Smooth muscle cell (in vitro differentiated cells): ENCODE data around the gene RPL5. TPM values are rescaled to one million over a fixed set of nuclear protein-coding genes. Genes with fewer than 3 reads are reported as not detected.

Experiments
- DNase-seq: peaks from one replicate; lab custom pipeline; 2025; ENCODE audit not compliant: unreplicated experiment; lab: John Stamatoyannopoulos, UW
- H2AFZ ChIP-seq: fragments of 200-600 bp; sonication (generic); 2 replicates; pipeline ENCODE4 v1.6.0; 2016; ENCODE audit warnings: antibody characterized with exemption, low read depth, mild to moderate bottlenecking
- H3F3A ChIP-seq: fragments of 200-600 bp; sonication (generic); 2 replicates; pipeline ENCODE4 v1.6.0; 2017; ENCODE audit warnings: antibody characterized with exemption, low read depth
- H3K27ac ChIP-seq: fragments of 200-600 bp; sonication (generic); 2 replicates; pipeline ENCODE4 v1.5.1; 2016; ENCODE audit warnings: low read depth, mild to moderate bottlenecking
- H3K27me3 ChIP-seq: fragments of 200-600 bp; sonication (generic); 2 replicates; pipeline ENCODE4 v1.6.1; 2016; ENCODE audit warnings: low read depth, mild to moderate bottlenecking
- H3K36me3 ChIP-seq: fragments of 200-600 bp; sonication (generic); 2 replicates; pipeline ENCODE4 v1.5.1; 2016; ENCODE audit warnings: low read depth
- H3K4me1 ChIP-seq: fragments of 200-600 bp; sonication (generic); 2 replicates; pipeline ENCODE4 v1.5.1; 2016; ENCODE audit warnings: low read depth
- H3K4me2 ChIP-seq: fragments of 200-600 bp; sonication (generic); 2 replicates; pipeline ENCODE4 v1.6.0; 2016; ENCODE audit warnings: mild to moderate bottlenecking
- H3K4me3 ChIP-seq: fragments of 200-600 bp; sonication (generic); 2 replicates; pipeline ENCODE4 v1.5.1; 2016; ENCODE audit warnings: mild to moderate bottlenecking
- H3K79me2 ChIP-seq: fragments of 200-600 bp; sonication (generic); 2 replicates; pipeline ENCODE4 v1.6.0; 2016; ENCODE audit warnings: low read depth, mild to moderate bottlenecking
- H3K9ac ChIP-seq: fragments of 200-600 bp; sonication (generic); 2 replicates; pipeline ENCODE4 v1.6.0; 2016; ENCODE audit warnings: low read depth
- H3K9me3 ChIP-seq: fragments of 200-600 bp; sonication (generic); replicated peaks from 2 replicates; pipeline ENCODE4 v1.5.1; 2016; ENCODE audit warnings: low read depth
- H4K20me1 ChIP-seq: fragments of 200-600 bp; sonication (generic); 2 replicates; pipeline ENCODE4 v1.6.0; 2016; ENCODE audit warnings: low read depth
- CTCF ChIP-seq: fragments of 200-600 bp; sonication (generic); IDR thresholded peaks from 2 replicates; pipeline ENCODE4 v1.5.1; 2017; ENCODE audit warnings: borderline replicate concordance, mild to moderate bottlenecking, antibody characterized with exemption; ENCODE audit not compliant: insufficient read depth, poor library complexity, severe bottlenecking
- whole genome bisulfite sequencing: methylation state at CpG from one replicate; pipeline ENCODE4 v1.1.7; 2016; ENCODE audit warnings: low lambda C conversion rate; 5-methylcytosine and 5-hydroxymethylcytosine counted together
- polyA plus RNA-seq: library from polyadenylated mRNA; unstranded; fragments of >200 nt; fragmentation: Nextera tagmentation; extraction: Ambion mirVana; gene quantifications from 2 replicates; pipeline ENCODE4 v1.2.1, GENCODE V29; 2016
- total RNA-seq: library from RNA; depleted of rRNA; stranded (reverse); fragments of >200 nt; gene quantifications from 2 replicates; pipeline ENCODE4 v1.2.3, GENCODE V29; 2014

The RPL5 gene
- total and polyA plus RNA-seq, 2 experiments from 2014 or later = 570 to 1,043 TPM

GRCh38 chr1:92843429-92844352, 11.9 kb downstream of the RPL5 start:
- no peak overlapping the region for H3K27ac ChIP-seq
- WGBS = 95% methylated on average over 8 of the region's 8 CpGs
- H3K9me3 ChIP-seq = no peaks in the 10 kb centered on the region
- no peak overlapping the region for H3K4me2 ChIP-seq
- no peak overlapping the region for H2AFZ ChIP-seq
- H4K20me1 ChIP-seq = peaks cover 42% of the 10 kb centered on the region
- peaks cover 27% of the 10 kb centered on the region for H3K79me2 ChIP-seq
- no peak for DNase-seq
- H3K4me1 ChIP-seq = no peaks in the 10 kb centered on the region
- no peak overlapping the region for H3K4me3 ChIP-seq
- TF ChIP-seq CTCF = no peak
- H3K36me3 ChIP-seq = peaks cover 46% of the 10 kb centered on the region
- H3F3A ChIP-seq = peaks cover 31% of the 10 kb centered on the region
- H3K9ac ChIP-seq = no peak overlapping the region
- H3K27me3 ChIP-seq = no peaks in the 10 kb centered on the region

DNA sequence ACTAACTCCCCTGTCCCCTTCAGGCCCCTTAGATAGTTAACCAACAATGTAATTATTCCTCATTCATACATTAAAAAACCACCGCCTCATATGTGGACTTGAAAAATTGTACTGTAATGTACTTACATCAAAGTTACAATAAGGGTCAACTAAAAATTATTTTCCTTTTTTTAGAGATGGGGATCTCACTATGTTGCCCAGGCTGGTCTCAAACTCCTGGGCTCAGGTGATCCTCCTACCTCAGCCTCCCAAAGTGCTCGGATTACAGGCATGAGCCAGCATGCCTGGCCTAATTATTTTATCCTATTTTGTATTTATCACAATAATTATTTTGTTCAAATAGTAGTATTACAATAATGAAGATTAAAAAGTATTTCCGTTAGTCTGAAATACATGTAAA, 12.6 kb downstream of the RPL5 start:
- 96% methylated on average over 3 of the region's 3 CpGs for WGBS
- Histone ChIP-seq H3K9ac (no peak overlapping the region), H3K27me3 (no peaks in the 10 kb centered on the region), H4K20me1 (peaks cover 34% of the 10 kb centered on the region), H3K27ac (no peak overlapping the region), H3K4me3 (no peak overlapping the region), H2AFZ (no peak overlapping the region), H3K36me3 (peaks cover 45% of the 10 kb centered on the region), H3K9me3 (no peaks in the 10 kb centered on the region), H3K79me2 (peaks cover 20% of the 10 kb centered on the region), H3K4me1 (no peaks in the 10 kb centered on the region), H3F3A (peaks cover 24% of the 10 kb centered on the region), H3K4me2 (no peak overlapping the region)
- no peak for DNase-seq
- TF ChIP-seq CTCF = no peak

DNA sequence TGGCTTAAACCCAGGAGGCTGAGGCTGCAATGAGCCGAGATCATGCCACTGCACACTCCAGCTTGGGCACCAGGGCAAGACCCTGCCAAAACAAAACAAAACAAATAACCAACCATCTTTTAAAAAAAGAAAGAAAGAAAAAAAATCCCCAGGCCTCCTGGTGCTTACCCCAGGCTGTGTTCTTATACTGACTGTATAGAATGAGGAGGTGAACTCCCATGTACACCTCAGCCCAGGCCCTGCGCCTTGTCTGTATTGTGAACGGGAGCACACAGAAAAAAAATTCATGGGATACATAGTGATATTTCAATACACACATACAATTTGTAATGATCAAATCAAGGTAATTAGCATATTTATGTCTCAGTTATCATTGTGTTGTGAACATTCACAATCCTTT, 14.1 kb downstream of the RPL5 start:
- H3K36me3 ChIP-seq = peaks cover 32% of the 10 kb centered on the region
- no peak for DNase-seq
- H3K4me1 ChIP-seq = no peaks in the 10 kb centered on the region
- H3K79me2 ChIP-seq = peaks cover 5% of the 10 kb centered on the region
- H3K4me3 ChIP-seq = no peak overlapping the region
- H3F3A ChIP-seq = peaks cover 16% of the 10 kb centered on the region
- TF ChIP-seq CTCF = no peak
- no peak overlapping the region for H3K27ac ChIP-seq
- H2AFZ ChIP-seq = no peak overlapping the region
- peaks cover 20% of the 10 kb centered on the region for H4K20me1 ChIP-seq
- no peak overlapping the region for H3K9ac ChIP-seq
- WGBS = 66% methylated on average over 3 of the region's 3 CpGs
- no peaks in the 10 kb centered on the region for H3K9me3 ChIP-seq
- no peak overlapping the region for H3K4me2 ChIP-seq
- H3K27me3 ChIP-seq = no peaks in the 10 kb centered on the region
